Chondrocyte (in vitro differentiated cells): ENCODE results near the gene ZYX. TPM values are rescaled to one million over a fixed set of nuclear protein-coding genes. Genes with fewer than 3 reads are reported as not detected.

Experiments used
- DNase-seq: peaks from one replicate; pipeline ENCODE4 v3.0.0; 2021; ENCODE audit warnings: mixed read lengths, low spot score
- H3K27ac Mint-ChIP-seq: one replicate; pipeline ENCODE4 v1.8.0; 2021; ENCODE audit warnings: mild to moderate bottlenecking, moderate library complexity, mixed read lengths; ENCODE audit not compliant: unreplicated experiment
- H3K27me3 Mint-ChIP-seq: 2 replicates; pipeline ENCODE4 v1.8.0; 2021; ENCODE audit warnings: low read depth, mixed read lengths
- H3K36me3 Mint-ChIP-seq: 2 replicates; pipeline ENCODE4 v1.8.0; 2021; ENCODE audit warnings: low read depth, mixed read lengths
- H3K4me1 Mint-ChIP-seq: 2 replicates; pipeline ENCODE4 v1.8.0; 2021; ENCODE audit warnings: low read depth, mild to moderate bottlenecking, mixed read lengths
- H3K4me3 Mint-ChIP-seq: one replicate; pipeline ENCODE4 v1.8.0; 2021; ENCODE audit warnings: mild to moderate bottlenecking, moderate library complexity, mixed read lengths; ENCODE audit not compliant: unreplicated experiment
- H3K9me3 Mint-ChIP-seq: 2 replicates; pipeline ENCODE4 v1.8.0; 2021; ENCODE audit warnings: low read depth, mixed read lengths
- CTCF ChIP-seq: fragments of 200-600 bp; sonication (generic); IDR thresholded peaks from 2 replicates; pipeline ENCODE4 v1.5.0; 2021; ENCODE audit warnings: antibody characterized with exemption, mild to moderate bottlenecking, moderate library complexity
- microRNA-seq: library from miRNA; unstranded; fragments of <30 nt; microRNA quantifications from one replicate; pipeline ENCODE4 v1.2.0, GENCODE V29; 2020; ENCODE audit warnings: borderline number of aligned reads
- total RNA-seq: library from RNA; stranded (reverse); gene quantifications from 3 replicates; pipeline ENCODE4 v1.2.1, GENCODE V29; 2021

The ZYX gene
- total RNA-seq, 1 donor from 2014 or later, result 386 TPM

DNA sequence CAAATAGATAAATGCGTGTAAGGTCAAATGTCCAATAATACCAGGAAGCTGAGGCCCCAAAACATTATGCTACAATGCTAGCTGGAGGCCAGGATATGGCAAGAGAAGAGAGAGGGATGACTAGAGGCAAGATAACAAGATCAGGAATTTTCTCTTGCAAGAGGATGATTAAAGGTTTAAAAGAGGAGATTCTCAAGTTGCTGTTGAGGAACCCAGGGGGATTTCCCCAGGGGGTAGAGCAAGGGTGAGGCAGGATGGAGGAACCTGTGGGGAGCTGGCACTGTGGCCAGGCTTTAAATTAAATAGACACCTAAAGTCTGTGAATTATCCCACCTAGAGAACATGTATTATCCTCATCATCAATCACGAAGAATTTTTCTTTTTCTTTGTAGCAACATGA lies 58.7 kb downstream of the ZYX start:
- Mint-ChIP-seq H3K9me3 (no peaks in the 10 kb centered on the region), H3K27me3 (peaks cover 34% of the 10 kb centered on the region), H3K27ac (no peak overlapping the region), H3K4me1 (no peaks in the 10 kb centered on the region), H3K36me3 (peaks cover 2% of the 10 kb centered on the region), H3K4me3 (no peak overlapping the region)
- DNase-seq, result no peak
- no peak for TF ChIP-seq CTCF

Small RNA genes lying within 50 kb of the gene (microRNA-seq; reads per million reads assigned to microRNA genes)
- gene MIR6892, result not detected

Other genes starting within 250 kb of the ZYX start
- gene PIP, start 249.3 kb upstream of the ZYX start, total RNA-seq, result not detected in 3 replicates
- gene TAS2R39, start 197.9 kb upstream of the ZYX start, total RNA-seq, result not detected in 3 replicates
- not detected in 3 replicates for gene TAS2R40, start 159.3 kb upstream of the ZYX start, total RNA-seq
- gene GSTK1, start 117.9 kb upstream of the ZYX start, total RNA-seq, result 70.1 to 79.6 TPM (median 79.4 TPM) in 3 replicates
- gene TMEM139, start 96.4 kb upstream of the ZYX start, total RNA-seq, result not detected in 3 replicates
- gene CASP2, start 93.0 kb upstream of the ZYX start, total RNA-seq, result 28.7 to 31.5 TPM (median 30.3 TPM) in 3 replicates
- not detected in 3 replicates for gene CLCN1, start 65.2 kb upstream of the ZYX start, total RNA-seq
- 3.0 to 4.0 TPM (median 3.1 TPM) in 3 replicates for gene FAM131B, start 18.6 kb upstream of the ZYX start, total RNA-seq
- not detected in 3 replicates for gene EPHA1, start 27.5 kb downstream of the ZYX start, total RNA-seq
- not detected in 3 replicates for gene TAS2R60, start 62.1 kb downstream of the ZYX start, total RNA-seq
- gene TAS2R41, start 96.5 kb downstream of the ZYX start, total RNA-seq, result not detected in 3 replicates
- 0.23 to 0.63 TPM (median 0.32 TPM) in 3 replicates for gene CTAGE15, start 190.5 kb downstream of the ZYX start, total RNA-seq
- gene TCAF2, start 239.6 kb downstream of the ZYX start, total RNA-seq, result 2.1 to 2.8 TPM (median 2.3 TPM) in 3 replicates